DOHH2 (cell line): ENCODE measurements around the gene UBR3.

Experiments used
- H3F3A ChIP-seq: fragments of 200-600 bp; sonication (generic), shearing (Covaris generic); 2 replicates; pipeline ENCODE4 v1.6.0; 2016; ENCODE audit warnings: antibody characterized with exemption, mild to moderate bottlenecking; ENCODE audit not compliant: control insufficient read depth, insufficient read depth
- H3K27ac ChIP-seq: fragments of 200-600 bp; sonication (generic); 2 replicates; pipeline ENCODE4 v1.5.1; 2014; ENCODE audit warnings: low read depth, mild to moderate bottlenecking, low read length, moderate library complexity
- H3K27me3 ChIP-seq: fragments of 200-600 bp; sonication (generic); 2 replicates; pipeline ENCODE4 v1.6.1; 2014; ENCODE audit warnings: mild to moderate bottlenecking, low read length, mixed read lengths; ENCODE audit not compliant: control insufficient read depth
- H3K36me3 ChIP-seq: fragments of 200-600 bp; sonication (generic); 2 replicates; pipeline ENCODE4 v1.6.1; 2014; ENCODE audit warnings: mild to moderate bottlenecking, low read length, moderate library complexity, mixed read lengths; ENCODE audit not compliant: control insufficient read depth
- H3K4me1 ChIP-seq: fragments of 200-600 bp; sonication (generic); 2 replicates; pipeline ENCODE4 v1.6.1; 2014; ENCODE audit warnings: mild to moderate bottlenecking, low read length, mixed read lengths; ENCODE audit not compliant: control insufficient read depth
- H3K4me2 ChIP-seq: fragments of 200-600 bp; sonication (generic); 2 replicates; pipeline ENCODE4 v1.6.0; 2014; ENCODE audit warnings: mild to moderate bottlenecking, low read length, moderate library complexity
- H3K4me3 ChIP-seq: fragments of 200-600 bp; sonication (generic); 2 replicates; pipeline ENCODE4 v1.5.1; 2014; ENCODE audit warnings: mild to moderate bottlenecking, low read length, mixed read lengths
- H3K79me2 ChIP-seq: fragments of 200-600 bp; sonication (generic); 2 replicates; pipeline ENCODE4 v1.6.1; 2014; ENCODE audit warnings: mild to moderate bottlenecking, low read length, mixed read lengths; ENCODE audit not compliant: control insufficient read depth
- H3K9me2 ChIP-seq: fragments of 200-600 bp; sonication (generic); replicated peaks from 2 replicates; pipeline ENCODE4 v1.6.1; 2014; ENCODE audit warnings: mild to moderate bottlenecking, low read length, mixed read lengths; ENCODE audit not compliant: control insufficient read depth
- H3K9me3 ChIP-seq: fragments of 200-600 bp; sonication (generic); 2 replicates; pipeline ENCODE4 v1.6.1; 2014; ENCODE audit warnings: antibody characterized with exemption, low read length, mixed read lengths; ENCODE audit not compliant: control insufficient read depth, insufficient read depth
- H4K20me1 ChIP-seq: fragments of 200-600 bp; sonication (generic); 2 replicates; pipeline ENCODE4 v1.6.0; 2014; ENCODE audit warnings: low read depth, mild to moderate bottlenecking, antibody characterized with exemption, low read length, moderate library complexity; ENCODE audit not compliant: control insufficient read depth, insufficient read depth
- EZH2phosphoT487 ChIP-seq: fragments of 200-600 bp; sonication (generic); IDR thresholded peaks from 2 replicates; pipeline ENCODE4 v1.6.1; 2017; ENCODE audit warnings: borderline replicate concordance, mild to moderate bottlenecking, antibody characterized with exemption, low read length, moderate library complexity, mixed read lengths
- TF ChIP-seq, protein P1 (sequence below): fragments of 200-600 bp; sonication (generic); IDR thresholded peaks from one replicate; pipeline ENCODE4 v1.5.1; 2014; ENCODE audit warnings: antibody characterized with exemption, mild to moderate bottlenecking, low read depth, low read length; ENCODE audit not compliant: poor library complexity, severe bottlenecking

The UBR3 gene

DNA sequence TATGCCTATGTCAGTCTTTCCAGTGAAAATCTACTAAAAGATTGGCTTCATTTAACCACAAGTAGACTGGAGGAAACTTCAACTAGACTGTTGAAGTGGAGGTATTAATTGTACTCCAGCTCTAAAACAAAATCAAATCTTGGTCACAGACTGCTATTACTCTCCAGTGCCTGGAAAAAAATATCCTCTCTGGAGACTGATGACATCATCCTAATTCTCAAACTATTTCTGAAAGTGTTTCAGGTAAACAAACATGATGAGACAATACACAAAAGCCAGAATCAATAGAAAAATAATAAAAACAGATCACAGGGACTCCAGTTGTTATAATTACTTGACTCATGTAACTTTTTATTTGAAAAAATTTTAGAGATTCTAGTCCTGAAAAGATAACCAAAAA lies 263.0 kb downstream of the UBR3 start:
- no peaks in the 10 kb centered on the region for H3K27me3 ChIP-seq
- TF ChIP-seq, protein P1, sequence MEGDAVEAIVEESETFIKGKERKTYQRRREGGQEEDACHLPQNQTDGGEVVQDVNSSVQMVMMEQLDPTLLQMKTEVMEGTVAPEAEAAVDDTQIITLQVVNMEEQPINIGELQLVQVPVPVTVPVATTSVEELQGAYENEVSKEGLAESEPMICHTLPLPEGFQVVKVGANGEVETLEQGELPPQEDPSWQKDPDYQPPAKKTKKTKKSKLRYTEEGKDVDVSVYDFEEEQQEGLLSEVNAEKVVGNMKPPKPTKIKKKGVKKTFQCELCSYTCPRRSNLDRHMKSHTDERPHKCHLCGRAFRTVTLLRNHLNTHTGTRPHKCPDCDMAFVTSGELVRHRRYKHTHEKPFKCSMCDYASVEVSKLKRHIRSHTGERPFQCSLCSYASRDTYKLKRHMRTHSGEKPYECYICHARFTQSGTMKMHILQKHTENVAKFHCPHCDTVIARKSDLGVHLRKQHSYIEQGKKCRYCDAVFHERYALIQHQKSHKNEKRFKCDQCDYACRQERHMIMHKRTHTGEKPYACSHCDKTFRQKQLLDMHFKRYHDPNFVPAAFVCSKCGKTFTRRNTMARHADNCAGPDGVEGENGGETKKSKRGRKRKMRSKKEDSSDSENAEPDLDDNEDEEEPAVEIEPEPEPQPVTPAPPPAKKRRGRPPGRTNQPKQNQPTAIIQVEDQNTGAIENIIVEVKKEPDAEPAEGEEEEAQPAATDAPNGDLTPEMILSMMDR = no peak

DNA sequence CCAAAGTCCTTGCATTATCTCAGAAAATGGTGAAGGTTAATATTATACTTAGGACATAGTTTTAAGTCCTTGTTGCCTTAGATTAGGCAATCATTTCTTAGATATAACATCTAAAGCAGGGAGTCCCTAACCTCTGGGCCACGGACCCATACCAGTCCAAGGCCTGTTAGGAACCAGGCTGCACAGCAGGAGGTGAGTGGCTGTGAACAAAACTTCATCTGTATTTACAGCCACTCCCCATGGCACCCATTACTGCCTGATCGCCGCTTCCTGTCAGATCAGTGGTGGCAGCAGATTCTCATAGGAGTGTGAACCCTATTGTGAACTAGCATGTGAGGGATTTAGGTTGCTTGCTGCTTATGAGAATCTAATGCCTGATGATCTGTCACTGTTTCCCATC lies 264.2 kb downstream of the UBR3 start:
- Histone ChIP-seq H3K4me3 (no peak overlapping the region), H4K20me1 (no peaks in the 10 kb centered on the region), H3K79me2 (no peaks in the 10 kb centered on the region), H3K27me3 (no peaks in the 10 kb centered on the region), H3F3A (no peaks in the 10 kb centered on the region), H3K9me2 (no peaks in the 10 kb centered on the region), H3K36me3 (no peaks in the 10 kb centered on the region), H3K4me1 (no peaks in the 10 kb centered on the region), H3K9me3 (no peaks in the 10 kb centered on the region), H3K4me2 (no peak overlapping the region), H3K27ac (no peak overlapping the region)
- TF ChIP-seq, protein P1 = no peak
- no peak for TF ChIP-seq EZH2phosphoT487

More for the DNA sequence above, 263.0 kb downstream of the UBR3 start:
- no peak overlapping the region for H3K4me3 ChIP-seq
- no peaks in the 10 kb centered on the region for H3K36me3 ChIP-seq
- no peaks in the 10 kb centered on the region for H4K20me1 ChIP-seq
- H3K9me3 ChIP-seq = no peaks in the 10 kb centered on the region
- H3K4me1 ChIP-seq = no peaks in the 10 kb centered on the region
- no peak overlapping the region for H3K27ac ChIP-seq
- H3K4me2 ChIP-seq = no peak overlapping the region
- H3K9me2 ChIP-seq = no peaks in the 10 kb centered on the region
- no peaks in the 10 kb centered on the region for H3K79me2 ChIP-seq
- H3F3A ChIP-seq = no peaks in the 10 kb centered on the region

- Histone ChIP-seq H3K4me1 (no peaks in the 10 kb centered on the region), H3K9me2 (no peaks in the 10 kb centered on the region), H4K20me1 (no peaks in the 10 kb centered on the region), H3K4me2 (no peak overlapping the region), H3K27ac (no peak overlapping the region), H3K9me3 (no peaks in the 10 kb centered on the region), H3K36me3 (no peaks in the 10 kb centered on the region), H3K79me2 (no peaks in the 10 kb centered on the region), H3F3A (no peaks in the 10 kb centered on the region), H3K27me3 (no peaks in the 10 kb centered on the region), H3K4me3 (no peak overlapping the region)
- TF ChIP-seq EZH2phosphoT487 = no peak
- TF ChIP-seq, protein P1 = no peak
Observed at GRCh38 chr2:170092436-170093060, 265.3 kb downstream of the UBR3 start.

GRCh38 chr2:170095380-170095779 lies 268.1 kb downstream of the UBR3 start:
- H3K4me2 ChIP-seq = no peak overlapping the region
- no peak overlapping the region for H3K4me3 ChIP-seq
- no peaks in the 10 kb centered on the region for H3K27me3 ChIP-seq
- no peaks in the 10 kb centered on the region for H3K9me3 ChIP-seq
- no peaks in the 10 kb centered on the region for H3K79me2 ChIP-seq
- H3K9me2 ChIP-seq = no peaks in the 10 kb centered on the region
- no peaks in the 10 kb centered on the region for H3K36me3 ChIP-seq
- peaks cover 5% of the 10 kb centered on the region for H3K4me1 ChIP-seq
- H4K20me1 ChIP-seq = no peaks in the 10 kb centered on the region
- no peak overlapping the region for H3K27ac ChIP-seq
- H3F3A ChIP-seq = no peaks in the 10 kb centered on the region
- TF ChIP-seq, protein P1 = no peak
- TF ChIP-seq EZH2phosphoT487 = no peak
